Activated CD8-positive, alpha-beta memory T cell treated with anti-CD3 and anti-CD28 coated beads, Interleukin-2, amount 10 ng/mL, durations not matched to agents 7 days and 5 days (primary cell): ENCODE results near the gene NSMCE1. TPM values are rescaled to one million over a fixed set of nuclear protein-coding genes. Genes with fewer than 3 reads are reported as not detected.
A peak's percentile ranks its signal among the peaks of the same experiment; 100 is the strongest.

Source experiments
- ATAC-seq: fragments of 150-1000 bp; cut with Tn5 transposase; one replicate; pipeline ENCODE4 v1.10.0; 2021; ENCODE audit warnings: moderate library complexity
- CTCF ChIA-PET: fragments of 350-600 bp; sonication (Branson Sonifier 250); formaldehyde crosslinking; loops from one replicate; lab custom pipeline; 2021; ENCODE audit warnings: antibody characterized with exemption; lab: Charles Lee
- DNase-seq: peaks from one replicate; pipeline ENCODE4 v3.0.0-alpha.2; 2020
- H3K27ac Mint-ChIP-seq: one replicate; pipeline ENCODE4 v1.8.0; 2021; ENCODE audit warnings: mild to moderate bottlenecking, mixed read lengths
- H3K27me3 Mint-ChIP-seq: one replicate; pipeline ENCODE4 v1.8.0; 2021; ENCODE audit warnings: mixed read lengths
- H3K36me3 Mint-ChIP-seq: one replicate; pipeline ENCODE4 v1.8.0; 2021; ENCODE audit warnings: mild to moderate bottlenecking, mixed read lengths
- H3K4me1 Mint-ChIP-seq: one replicate; pipeline ENCODE4 v1.8.0; 2021; ENCODE audit warnings: mixed read lengths
- H3K4me3 Mint-ChIP-seq: one replicate; pipeline ENCODE4 v1.8.0; 2021; ENCODE audit warnings: mild to moderate bottlenecking, moderate library complexity, mixed read lengths
- H3K9me3 Mint-ChIP-seq: one replicate; pipeline ENCODE4 v1.8.0; 2022; ENCODE audit warnings: low read depth, mixed read lengths
- total RNA-seq, 2 experiments: library from RNA; stranded (reverse); gene quantifications; one replicate each; pipeline ENCODE4 v1.2.3, GENCODE V29; 2021

Gene NSMCE1
- total RNA-seq, 2 experiments from 2014 or later = 75.9 to 94.0 TPM

DNA sequence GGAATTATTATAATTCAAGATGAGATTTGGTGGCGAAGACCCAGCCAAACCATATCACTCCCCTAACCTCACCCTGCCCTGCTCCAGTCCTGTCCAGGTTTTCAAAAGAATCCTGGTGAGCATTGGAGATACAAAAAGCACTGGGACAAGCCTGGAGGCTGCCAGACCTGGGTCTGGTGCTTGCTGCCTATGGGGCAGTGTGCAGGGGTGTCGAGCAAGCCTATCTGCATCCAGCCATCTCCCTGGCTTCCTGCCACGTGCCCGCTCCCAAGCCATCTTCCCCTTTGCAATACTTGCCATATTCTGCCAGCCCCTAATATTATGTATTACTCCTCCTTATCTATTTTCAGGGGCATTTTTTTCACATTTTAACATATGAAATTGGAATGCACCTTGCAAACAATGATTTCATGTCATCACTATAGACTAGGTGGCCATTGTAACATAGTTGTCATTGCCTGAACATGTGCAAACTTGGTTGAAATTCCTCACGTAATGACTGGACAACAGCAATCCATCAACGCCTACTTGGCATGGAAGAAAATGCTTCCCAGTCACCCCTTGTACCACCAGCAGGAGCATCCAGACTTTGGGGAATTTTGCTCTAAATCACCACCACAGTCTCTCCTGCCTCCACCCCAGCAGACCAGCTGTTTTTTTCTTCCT lies 73.4 kb downstream of the NSMCE1 start:
- H3K27me3 Mint-ChIP-seq = no peaks in the 10 kb centered on the region
- no peak overlapping the region for H3K4me3 Mint-ChIP-seq
- ATAC-seq (no peak), DNase-seq (no peak)
- no peak overlapping the region for H3K27ac Mint-ChIP-seq
- CTCF ChIA-PET = interaction anchor here (1.3 to 5.5 kb wide), 4 partner anchors 8 to 40 kb away, joined by 4 to 66 read pairs (median 8); partner anchors contain the start of gene KDM8
- peaks cover 6% of the 10 kb centered on the region for H3K36me3 Mint-ChIP-seq
- no peaks in the 10 kb centered on the region for H3K9me3 Mint-ChIP-seq
- peaks cover 32% of the 10 kb centered on the region for H3K4me1 Mint-ChIP-seq

DNA sequence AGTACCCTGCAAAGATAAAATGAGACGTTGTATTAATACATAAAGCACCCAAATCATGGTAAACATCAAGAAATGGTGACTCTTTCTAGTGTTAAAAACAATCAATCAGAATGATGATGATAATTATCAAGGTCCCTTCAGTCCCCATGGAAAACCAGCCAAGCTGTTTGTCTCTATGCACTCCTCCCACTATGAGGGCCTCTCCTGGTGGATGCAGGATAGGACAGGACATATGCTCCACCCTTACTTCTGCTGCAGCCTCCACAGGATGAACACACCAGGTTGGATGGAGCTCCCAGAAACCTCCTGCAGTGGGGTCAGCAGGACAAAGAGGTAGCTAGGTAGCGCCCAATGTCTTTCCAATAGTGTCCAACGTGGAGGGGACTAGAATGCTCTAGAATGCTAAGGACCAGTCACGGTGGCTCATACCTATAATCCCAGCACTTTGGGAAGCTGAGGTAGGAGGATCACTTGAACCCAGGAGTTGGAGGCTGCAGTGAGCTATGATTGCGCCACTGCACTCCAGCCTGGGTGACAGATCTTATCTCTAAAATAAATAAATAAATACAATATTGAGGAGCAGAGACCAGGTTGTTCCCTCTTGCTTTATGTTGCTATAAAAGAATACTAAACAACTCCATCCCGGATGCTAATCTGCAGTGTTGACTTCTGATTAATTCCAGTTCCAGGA lies 75.1 kb downstream of the NSMCE1 start:
- H3K27me3 Mint-ChIP-seq = no peaks in the 10 kb centered on the region
- H3K27ac Mint-ChIP-seq = no peak overlapping the region
- no peak overlapping the region for H3K4me3 Mint-ChIP-seq
- CTCF ChIA-PET = interaction anchor here (0.9 to 2.4 kb wide), 3 partner anchors 10 to 14 kb away, joined by 5 to 10 read pairs (median 7); partner anchors contain the start of gene KDM8
- peaks cover 15% of the 10 kb centered on the region for H3K4me1 Mint-ChIP-seq
- DNase-seq (no peak), ATAC-seq (no peak)
- peaks cover 6% of the 10 kb centered on the region for H3K36me3 Mint-ChIP-seq
- no peaks in the 10 kb centered on the region for H3K9me3 Mint-ChIP-seq

DNA sequence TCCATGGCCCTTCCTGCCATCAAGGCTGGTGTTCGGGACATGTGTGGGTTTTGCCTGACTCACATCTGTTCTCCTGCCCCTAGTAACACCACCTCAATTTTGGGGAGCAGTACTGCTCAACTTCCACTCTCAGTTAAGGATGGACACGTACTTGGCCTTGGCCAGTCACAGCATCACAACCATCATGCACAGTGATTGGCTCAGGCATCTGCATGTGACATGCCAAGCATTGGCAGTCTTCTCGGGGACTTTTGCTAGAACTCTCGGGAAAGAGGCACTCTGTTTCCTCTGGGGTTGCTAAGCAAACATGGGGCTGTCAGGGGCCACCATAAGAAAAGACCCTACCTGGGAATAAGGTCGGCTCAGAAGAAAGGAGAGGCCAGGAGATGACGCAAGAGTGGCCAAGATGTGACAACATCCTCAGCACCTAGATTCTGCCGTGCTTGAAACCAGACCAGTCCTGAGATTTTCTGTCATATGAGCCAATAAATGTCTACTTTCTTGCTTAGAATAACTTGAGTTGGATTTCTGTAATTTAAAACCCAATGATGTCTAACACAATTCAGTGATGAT lies 77.1 kb downstream of the NSMCE1 start:
- CTCF ChIA-PET = interaction anchor here (5.0 kb wide), 1 partner anchor 12 kb away, joined by 24 read pairs; no protein-coding TSS in a partner anchor
- Mint-ChIP-seq H3K4me3 (no peak overlapping the region), H3K9me3 (no peaks in the 10 kb centered on the region), H3K27me3 (no peaks in the 10 kb centered on the region), H3K4me1 (peaks cover 7% of the 10 kb centered on the region), H3K27ac (no peak overlapping the region), H3K36me3 (peaks cover 4% of the 10 kb centered on the region)
- DNase-seq = no peak
- no peak for ATAC-seq

DNA sequence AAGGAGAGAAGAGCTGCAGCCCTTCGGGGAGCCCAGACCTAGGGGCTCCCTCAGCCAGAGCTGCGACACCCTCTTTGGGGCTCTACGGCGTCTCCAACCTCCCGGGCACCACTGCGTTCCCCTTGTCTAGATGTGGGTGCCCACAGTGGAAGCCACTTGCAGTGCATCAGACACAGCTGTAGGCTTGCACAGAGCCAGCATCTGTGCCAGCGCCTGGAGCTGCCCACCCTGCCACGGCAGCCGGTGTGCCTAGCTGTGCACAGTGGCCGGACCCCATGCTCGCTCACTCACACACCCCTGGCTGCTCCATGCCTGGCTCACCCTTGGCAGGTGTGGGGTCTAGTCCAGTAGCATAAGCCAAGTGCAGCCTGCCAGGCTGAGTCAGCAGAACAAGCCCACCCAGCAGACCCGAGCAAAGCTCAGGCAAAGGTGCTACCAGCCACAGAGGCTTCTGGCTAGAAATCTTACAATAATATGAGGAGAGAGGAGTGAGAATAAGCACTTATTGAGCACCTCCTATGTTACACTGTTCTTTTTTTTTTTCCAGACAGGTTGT lies 78.2 kb downstream of the NSMCE1 start:
- no peak for ATAC-seq
- no peak for DNase-seq
- Mint-ChIP-seq H3K27me3 (no peaks in the 10 kb centered on the region), H3K4me1 (no peaks in the 10 kb centered on the region), H3K4me3 (no peak overlapping the region), H3K27ac (no peak overlapping the region), H3K9me3 (no peaks in the 10 kb centered on the region), H3K36me3 (peaks cover 4% of the 10 kb centered on the region)
- CTCF ChIA-PET = interaction anchor here (0.8 to 5.0 kb wide), 2 partner anchors 11 to 177 kb away, joined by 3 to 24 read pairs; no protein-coding TSS in a partner anchor

DNA sequence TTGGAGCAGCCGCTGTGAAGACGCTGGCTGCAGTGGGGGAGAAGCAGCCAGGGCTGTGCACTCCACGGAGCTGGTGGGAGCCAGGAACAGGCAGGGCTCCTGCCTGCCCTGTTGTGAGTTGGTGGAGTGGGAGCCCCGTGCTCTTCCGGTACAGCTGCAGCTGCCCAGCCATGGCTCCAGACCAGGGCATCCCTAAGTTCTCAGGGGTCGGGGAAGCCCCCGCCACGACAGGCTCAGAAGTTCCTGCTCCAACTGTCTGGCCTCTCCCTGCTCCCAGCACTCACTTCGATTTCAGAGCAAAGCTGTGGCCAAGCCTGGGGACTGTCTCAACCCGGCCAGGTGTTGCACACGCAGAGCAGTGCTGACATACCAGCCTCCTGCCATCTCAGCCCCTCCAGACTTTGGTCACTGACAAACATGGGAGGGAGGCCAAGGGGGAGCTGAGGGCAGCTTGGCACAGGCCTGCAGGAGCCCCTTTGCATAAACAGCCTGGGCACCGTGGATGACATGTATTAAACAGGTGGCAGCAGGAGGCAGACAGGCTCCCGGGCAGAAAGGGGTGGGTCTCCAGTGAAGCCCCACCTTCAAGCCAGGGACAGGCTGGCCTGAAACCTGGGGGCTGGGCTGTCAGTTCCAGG lies 79.1 kb downstream of the NSMCE1 start:
- Mint-ChIP-seq H3K36me3 (no peaks in the 10 kb centered on the region), H3K27me3 (no peaks in the 10 kb centered on the region)
- ATAC-seq = no peak

DNA sequence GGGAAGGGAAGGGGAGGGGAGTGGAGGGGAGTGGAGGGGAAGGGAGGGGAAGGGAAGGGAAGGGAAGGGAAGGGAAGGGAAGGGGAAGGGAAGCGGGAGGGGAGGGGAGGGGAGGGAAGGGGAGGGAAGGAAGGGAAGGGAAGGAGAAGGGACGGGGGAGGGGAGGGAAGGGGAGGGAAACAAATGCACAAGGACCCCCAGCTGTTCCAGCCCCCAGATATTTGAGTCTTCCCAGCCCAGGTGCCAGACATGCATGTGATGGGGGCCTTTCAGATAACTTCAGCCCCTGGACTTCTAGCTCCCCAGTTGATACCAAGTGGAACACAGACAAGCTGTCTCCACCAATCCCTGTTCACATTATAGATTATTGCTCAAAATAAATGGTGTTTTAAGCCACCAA lies 79.9 kb downstream of the NSMCE1 start:
- Mint-ChIP-seq H3K36me3 (no peaks in the 10 kb centered on the region), H3K27me3 (no peaks in the 10 kb centered on the region), H3K27ac (no peak overlapping the region), H3K4me1 (no peaks in the 10 kb centered on the region), H3K9me3 (no peaks in the 10 kb centered on the region), H3K4me3 (no peak overlapping the region)
- CTCF ChIA-PET = interaction anchor here (1.4 to 5.0 kb wide), 2 partner anchors 9 to 45 kb away, joined by 3 to 24 read pairs; no protein-coding TSS in a partner anchor
- DNase-seq (no peak), ATAC-seq (no peak)

More for the DNA sequence above, 79.1 kb downstream of the NSMCE1 start:
- Mint-ChIP-seq H3K9me3 (no peaks in the 10 kb centered on the region), H3K4me3 (no peak overlapping the region), H3K27ac (no peak overlapping the region), H3K4me1 (no peaks in the 10 kb centered on the region)
- no peak for DNase-seq
- CTCF ChIA-PET = interaction anchor here (5.0 kb wide), 1 partner anchor 10 kb away, joined by 24 read pairs; no protein-coding TSS in a partner anchor

DNA sequence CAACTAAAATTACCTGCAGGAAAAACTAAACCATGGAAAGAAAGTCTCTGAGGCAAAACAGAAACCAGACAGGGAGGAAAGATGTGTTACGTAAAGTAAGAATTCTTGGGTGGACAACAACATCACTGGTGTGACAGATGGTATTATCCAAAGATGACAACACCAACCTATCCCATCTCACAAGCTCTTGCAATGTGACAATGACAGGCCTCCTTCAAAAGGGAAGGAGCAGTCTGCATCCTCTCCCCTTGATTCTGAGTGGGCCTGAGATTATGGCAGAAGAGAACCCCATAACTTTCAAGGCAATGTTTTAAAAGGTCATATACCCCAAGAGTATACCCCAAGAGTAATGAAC lies 82.8 kb downstream of the NSMCE1 start:
- CTCF ChIA-PET = interaction anchor here (2.2 kb wide), 1 partner anchor 182 kb away, joined by 5 read pairs; no protein-coding TSS in a partner anchor
- Mint-ChIP-seq H3K27ac (no peak overlapping the region), H3K27me3 (peaks cover 13% of the 10 kb centered on the region), H3K4me3 (no peak overlapping the region), H3K9me3 (no peaks in the 10 kb centered on the region), H3K4me1 (no peaks in the 10 kb centered on the region), H3K36me3 (no peaks in the 10 kb centered on the region)
- DNase-seq (no peak), ATAC-seq (no peak)

DNA sequence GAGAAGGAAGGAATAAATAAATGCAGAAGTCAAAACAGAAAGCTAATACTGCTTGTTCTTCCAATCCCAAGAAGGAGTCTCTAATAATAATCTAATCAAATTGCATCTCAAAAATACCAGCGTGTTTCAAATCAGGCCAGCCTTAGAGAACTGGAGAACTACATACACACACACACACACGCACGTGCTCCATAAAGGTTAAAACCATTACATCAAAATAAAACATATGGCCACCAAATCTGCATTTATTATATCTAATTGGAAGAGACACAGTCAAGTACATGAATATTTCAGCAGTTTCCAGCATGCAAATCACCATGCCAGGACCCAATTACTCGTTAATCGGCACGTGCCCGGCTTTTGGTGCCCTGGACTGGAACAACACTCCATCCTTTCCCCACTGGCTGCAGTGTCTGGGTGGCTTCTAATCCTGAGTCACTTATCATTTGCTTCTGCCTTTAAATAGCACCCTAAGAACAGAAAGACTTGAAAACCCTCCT lies 85.6 kb downstream of the NSMCE1 start:
- ATAC-seq (no peak), DNase-seq (no peak)
- CTCF ChIA-PET = interaction anchor here (1.0 kb wide), 1 partner anchor 12 kb away, joined by 3 read pairs; no protein-coding TSS in a partner anchor
- no peaks in the 10 kb centered on the region for H3K9me3 Mint-ChIP-seq
- no peaks in the 10 kb centered on the region for H3K36me3 Mint-ChIP-seq
- H3K4me1 Mint-ChIP-seq = peaks cover 13% of the 10 kb centered on the region
- H3K27me3 Mint-ChIP-seq = peaks cover 13% of the 10 kb centered on the region
- no peak overlapping the region for H3K27ac Mint-ChIP-seq
- H3K4me3 Mint-ChIP-seq = no peak overlapping the region

DNA sequence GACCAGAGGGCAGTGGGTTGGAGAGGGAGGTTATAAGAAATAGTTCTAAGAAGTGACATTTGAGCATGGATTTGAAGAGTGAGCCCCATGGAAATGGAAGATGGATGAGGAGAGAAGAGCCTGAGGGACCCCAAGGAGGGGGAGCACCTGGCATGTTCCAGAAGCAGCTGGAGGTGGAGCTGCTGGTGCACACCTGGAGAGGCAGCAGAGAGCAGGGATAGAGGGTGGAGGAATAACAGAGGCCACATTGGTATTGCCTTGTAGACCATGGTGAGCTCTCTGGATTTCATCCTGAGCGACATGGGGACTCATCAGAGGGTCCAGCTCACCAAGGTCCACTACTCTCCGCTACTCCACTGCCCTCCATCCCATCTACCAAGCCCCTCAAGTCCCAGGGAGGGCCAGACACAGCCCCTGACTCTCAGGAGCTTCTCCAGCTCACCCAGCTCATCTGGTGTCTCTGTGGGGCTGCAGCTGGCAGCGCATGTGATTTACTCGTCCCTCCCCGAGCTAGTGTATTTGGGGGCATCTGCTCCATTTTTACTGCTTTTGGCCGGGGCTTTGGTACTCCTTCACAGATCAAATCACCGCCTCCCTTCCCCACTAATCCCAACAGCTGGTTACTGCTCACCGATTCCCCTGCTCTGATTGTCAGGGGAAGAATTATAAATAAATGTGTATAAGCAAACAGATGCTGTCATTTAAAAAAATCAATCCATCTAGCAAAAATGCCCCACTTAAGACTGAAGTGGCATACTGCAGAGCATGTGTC lies 87.4 kb downstream of the NSMCE1 start:
- no peak for ATAC-seq
- no peak for DNase-seq
- no peak overlapping the region for H3K4me3 Mint-ChIP-seq
- peaks cover 13% of the 10 kb centered on the region for H3K27me3 Mint-ChIP-seq
- peaks cover 17% of the 10 kb centered on the region for H3K4me1 Mint-ChIP-seq
- no peaks in the 10 kb centered on the region for H3K9me3 Mint-ChIP-seq
- H3K36me3 Mint-ChIP-seq = no peaks in the 10 kb centered on the region
- CTCF ChIA-PET = interaction anchor here (1.2 to 7.3 kb wide), 12 partner anchors 12 to 273 kb away, joined by 3 to 104 read pairs (median 34); partner anchors contain the start of gene KDM8
- H3K27ac Mint-ChIP-seq = no peak overlapping the region

DNA sequence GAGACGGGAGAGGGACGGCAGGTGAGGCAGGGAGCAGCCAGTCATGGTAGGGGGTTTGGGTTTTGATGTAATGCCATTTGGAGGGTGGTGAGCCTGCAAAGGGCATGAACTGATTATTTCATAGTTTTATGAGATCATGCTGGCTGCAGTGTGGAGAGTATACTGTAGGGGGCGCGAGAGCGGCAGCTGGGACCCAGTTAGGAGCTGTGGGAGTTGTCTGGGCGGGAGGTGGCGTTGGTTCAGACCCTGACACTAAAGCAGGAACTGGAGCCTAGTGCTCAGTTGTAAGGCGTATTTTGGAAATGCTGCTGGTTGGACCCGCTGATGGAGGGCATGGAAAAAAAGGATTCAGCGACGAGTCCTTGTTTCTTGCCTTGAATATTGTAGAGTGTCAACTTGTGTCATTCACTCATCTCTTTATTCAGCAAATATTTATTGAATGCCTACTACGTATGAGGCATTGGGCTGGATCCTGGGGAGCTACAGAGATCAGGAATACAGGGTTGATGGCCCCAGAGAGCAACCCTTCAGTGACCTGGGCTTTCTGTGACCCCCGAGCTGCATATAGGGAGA lies 89.0 kb downstream of the NSMCE1 start:
- H3K4me3 Mint-ChIP-seq = no peak overlapping the region
- H3K36me3 Mint-ChIP-seq = no peaks in the 10 kb centered on the region
- H3K4me1 Mint-ChIP-seq = peaks cover 23% of the 10 kb centered on the region
- ATAC-seq (peak; percentile 98), DNase-seq (peak; percentile 93)
- no peaks in the 10 kb centered on the region for H3K9me3 Mint-ChIP-seq
- H3K27ac Mint-ChIP-seq = peak overlapping the region; percentile 65
- CTCF ChIA-PET = interaction anchor here (0.7 to 7.3 kb wide), 49 partner anchors 10 to 283 kb away, joined by 3 to 104 read pairs (median 5); partner anchors contain the start of gene KDM8
- H3K27me3 Mint-ChIP-seq = peaks cover 13% of the 10 kb centered on the region

DNA sequence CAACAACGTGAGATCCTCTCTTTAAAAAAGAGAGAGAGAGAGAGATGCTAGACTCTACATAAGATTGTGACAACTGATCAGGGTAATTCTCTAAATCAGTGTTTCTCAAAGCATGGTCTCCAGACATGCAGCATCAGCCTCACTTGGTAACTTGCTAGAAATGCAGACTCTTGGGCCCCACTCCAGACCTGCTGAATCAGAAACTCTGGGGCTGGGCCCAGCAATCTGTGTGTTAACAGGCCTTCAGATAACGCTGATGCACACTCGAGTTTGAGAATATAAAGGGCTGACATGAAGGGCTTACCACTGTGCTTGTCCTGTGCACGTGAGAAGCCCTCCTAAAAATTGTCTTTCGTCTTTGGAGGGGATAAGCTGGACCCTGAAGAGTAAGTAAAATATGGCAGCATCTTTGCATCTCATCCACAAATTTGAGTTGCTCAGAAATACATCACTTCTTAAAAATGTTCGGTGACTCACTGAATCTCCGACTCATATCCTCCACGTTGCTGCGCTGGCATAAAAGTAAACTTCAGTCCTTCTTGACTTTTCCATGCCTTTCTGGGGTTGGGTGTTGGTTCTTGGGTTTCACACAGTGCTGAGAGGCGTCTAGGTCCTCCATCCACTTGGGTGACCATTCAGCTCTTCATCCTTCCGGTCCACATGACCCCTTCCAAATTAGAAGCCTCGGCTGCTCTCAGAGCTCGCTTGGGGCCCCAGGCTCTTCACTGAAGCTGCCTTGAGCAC lies 91.4 kb downstream of the NSMCE1 start:
- H3K27ac Mint-ChIP-seq = no peak overlapping the region
- H3K4me3 Mint-ChIP-seq = no peak overlapping the region
- ATAC-seq = no peak
- H3K4me1 Mint-ChIP-seq = peaks cover 42% of the 10 kb centered on the region
- peaks cover 6% of the 10 kb centered on the region for H3K27me3 Mint-ChIP-seq
- no peaks in the 10 kb centered on the region for H3K9me3 Mint-ChIP-seq
- H3K36me3 Mint-ChIP-seq = peaks cover under 1% of the 10 kb centered on the region
- CTCF ChIA-PET = interaction anchor here (1.1 to 7.3 kb wide), 6 partner anchors 8 to 231 kb away, joined by 3 to 104 read pairs (median 57); partner anchors contain the start of gene KDM8
- DNase-seq = no peak
